HepG2 (cell line): ENCODE data around the gene SFT2D1.

ENCODE experiments used
- CEBPB ChIP-seq: IDR thresholded peaks from 2 replicates; pipeline ENCODE4 v1.6.1; 2011; ENCODE audit warnings: low read depth, low read length, improper control_type of control experiment, borderline replicate concordance
- CENPT ChIP-seq: sonication (generic); formaldehyde crosslinking; IDR thresholded peaks from 2 replicates; pipeline ENCODE4 v1.8.0; 2022; ENCODE audit warnings: low read depth, mild to moderate bottlenecking, moderate library complexity, missing genetic modification reagents
- CSRNP1 ChIP-seq: sonication (generic); formaldehyde crosslinking; IDR thresholded peaks from 2 replicates; pipeline ENCODE4 v1.8.1; 2023; ENCODE audit warnings: mild to moderate bottlenecking, missing genetic modification reagents
- MAX ChIP-seq: IDR thresholded peaks from 2 replicates; pipeline ENCODE4 v1.6.1; 2012; ENCODE audit warnings: inconsistent platforms
- POLR2AphosphoS5 ChIP-seq: IDR thresholded peaks from 2 replicates; pipeline ENCODE4 v1.6.1; 2012; ENCODE audit warnings: low read depth, low read length
- PPARG ChIP-seq: conservative IDR thresholded peaks from 2 replicates; pipeline ENCODE4 v1.6.1; 2016; ENCODE audit warnings: missing biosample characterization, missing genetic modification reagents
- PRPF4 ChIP-seq: fragments of 200-400 bp; formaldehyde crosslinking; IDR thresholded peaks from 2 replicates; pipeline ENCODE4 v1.6.1; 2016; ENCODE audit warnings: low read length, low read depth; ENCODE audit not compliant: poor library complexity, severe bottlenecking
- SP1 ChIP-seq, 2 experiments: fragments of 450-650 bp in 1 of 2; sonication (generic) in 1 of 2; formaldehyde crosslinking in 1 of 2; IDR thresholded peaks; 2 replicates each; pipeline versions ENCODE4 v1.4.0 to v1.6.1; 2016 to 2020; ENCODE audit warnings: missing genetic modification reagents in 1 of 2
- ZBTB39 ChIP-seq: sonication (generic); formaldehyde crosslinking; IDR thresholded peaks from 2 replicates; pipeline ENCODE4 v1.5.0; 2020; ENCODE audit warnings: missing genetic modification reagents
- ZNF740 ChIP-seq: sonication (generic); formaldehyde crosslinking; IDR thresholded peaks from 2 replicates; pipeline ENCODE4 v1.4.0; 2020; ENCODE audit warnings: missing genetic modification reagents

- TF ChIP-seq PPARG (CRISPR knock-in tag) (no peak), SP1 (IDR thresholded peaks at IDR 0.05) (no peak), SP1 (CRISPR knock-in tag; IDR thresholded peaks at IDR 0.05) (no peak), CSRNP1 (no peak), ZNF740 (no peak), ZBTB39 (CRISPR knock-in tag) (no peak), MAX (no peak), PRPF4 (peak; percentile 65), CEBPB (no peak), CENPT (CRISPR knock-in tag) (no peak), POLR2AphosphoS5 (no peak)
These were observed 43.8 kb upstream of the SFT2D1 start for GRCh38 chr6:166386111-166386510.
